ENCODE data around the gene CRYBG3. TPM values are rescaled to one million over a fixed set of nuclear protein-coding genes. Genes with fewer than 3 reads are reported as not detected.
"Not testable (repeated sequence)": the region's sequence is repeated elsewhere in the genome, so short reads cannot be mapped to it uniquely, and the experiment has no call there.

Gene CRYBG3
- total RNA-seq, 3 donors from 2014 or later (not counting 1 experiment from before 2014, with no cell fraction given), result 1.1 to 2.4 (median 1.8) TPM

- peaks cover 0 to 5% of the 10 kb centered on the region in 2 donors for H3K4me1 Mint-ChIP-seq
- no peak for TF ChIP-seq CTCF (IDR thresholded peaks at IDR 0.05)
- H3K4me3 ChIP-seq (ENCODE audit: low read length), result no peak overlapping the region
- H3K27me3 ChIP-seq (ENCODE audit: control insufficient read depth, insufficient read depth, low read length), result no peaks in the 10 kb centered on the region
- peaks cover 0 to 5% of the 10 kb centered on the region in 2 donors for H3K27me3 Mint-ChIP-seq (ENCODE audit: low read depth in 2 of 2)
- no peaks in the 10 kb centered on the region for H3K36me3 Mint-ChIP-seq
- intact Hi-C loops (cut with micrococcal nuclease), result no loop called here
- DNase-seq (no peak), ATAC-seq (no peak)
- H3K4me1 ChIP-seq (ENCODE audit: control insufficient read depth, insufficient read depth, low read length), result no peaks in the 10 kb centered on the region
- H3K27ac ChIP-seq (ENCODE audit: low read length), result no peak overlapping the region
- H3K9me3 Mint-ChIP-seq, result no peaks in the 10 kb centered on the region
- no peaks in the 10 kb centered on the region for H3K36me3 ChIP-seq (ENCODE audit: control insufficient read depth, insufficient read depth, low read length)
- H3K4me3 Mint-ChIP-seq, result no peak overlapping the region
- no peaks in the 10 kb centered on the region for H3K9me3 ChIP-seq (ENCODE audit: control insufficient read depth, insufficient read depth, low read length)
- H3K27ac Mint-ChIP-seq, result no peak overlapping the region
- 84% methylated on average over 4 of the region's 4 CpGs for WGBS (ENCODE audit: insufficient coverage)
These were observed 79.8 kb downstream of the CRYBG3 start for GRCh38 chr3:97901313-97902248.

GRCh38 chr3:97909830-97910229, 88.0 kb downstream of the CRYBG3 start:
- intact Hi-C loops (cut with micrococcal nuclease); H3K27me3 ChIP-seq (ENCODE audit: control insufficient read depth, insufficient read depth, low read length); H3K27ac ChIP-seq (ENCODE audit: low read length); H3K36me3 Mint-ChIP-seq; H3K9me3 ChIP-seq (ENCODE audit: control insufficient read depth, insufficient read depth, low read length); ATAC-seq; H3K4me3 ChIP-seq (ENCODE audit: low read length); H3K9me3 Mint-ChIP-seq; H3K36me3 ChIP-seq (ENCODE audit: control insufficient read depth, insufficient read depth, low read length); DNase-seq: not testable (repeated sequence)
- Mint-ChIP-seq H3K4me3 (peak overlapping the region; percentile 93), H3K27ac (peak overlapping the region in 1 of 2 donors; percentile 55), H3K4me1 (peaks cover 17 to 19% of the 10 kb centered on the region in 2 donors), H3K27me3 (ENCODE audit: low read depth in 2 of 2) (peaks cover 4 to 14% of the 10 kb centered on the region in 2 donors)
- WGBS (ENCODE audit: insufficient coverage), result no CpG with 5 or more reads among the region's 3 CpGs
- H3K4me1 ChIP-seq (ENCODE audit: control insufficient read depth, insufficient read depth, low read length), result peaks cover 12% of the 10 kb centered on the region

GRCh38 chr3:97910236-97910831, 88.5 kb downstream of the CRYBG3 start:
- intact Hi-C loops (cut with micrococcal nuclease); H3K27me3 ChIP-seq (ENCODE audit: control insufficient read depth, insufficient read depth, low read length); H3K36me3 ChIP-seq (ENCODE audit: control insufficient read depth, insufficient read depth, low read length); H3K36me3 Mint-ChIP-seq; H3K9me3 ChIP-seq (ENCODE audit: control insufficient read depth, insufficient read depth, low read length); H3K9me3 Mint-ChIP-seq: not testable (repeated sequence)
- Mint-ChIP-seq H3K4me1 (peaks cover 17 to 19% of the 10 kb centered on the region in 2 donors), H3K27ac (peak overlapping the region; percentile 55 to 82), H3K27me3 (ENCODE audit: low read depth in 2 of 2) (peaks cover 4 to 14% of the 10 kb centered on the region in 2 donors), H3K4me3 (peak overlapping the region; percentile 93)
- 66% methylated on average over 22 of the region's 24 CpGs for WGBS (ENCODE audit: insufficient coverage)
- peak overlapping the region; percentile 68 for H3K27ac ChIP-seq (ENCODE audit: low read length)
- peak; percentile 53 to 60 (median 59) for ATAC-seq
- peak; percentile 16 to 43 for DNase-seq
- H3K4me1 ChIP-seq (ENCODE audit: control insufficient read depth, insufficient read depth, low read length), result peaks cover 12% of the 10 kb centered on the region
- H3K4me3 ChIP-seq (ENCODE audit: low read length), result peak overlapping the region; percentile 20

- TF ChIP-seq CTCF (IDR thresholded peaks at IDR 0.05), result no peak
- H3K36me3 ChIP-seq (ENCODE audit: control insufficient read depth, insufficient read depth, low read length), result no peaks in the 10 kb centered on the region
- H3K27ac Mint-ChIP-seq, result peak overlapping the region; percentile 55 to 82
- H3K4me3 Mint-ChIP-seq, result peak overlapping the region; percentile 93
- DNase-seq, result peak in 1 of 2 donors; percentile 64
- H3K4me3 ChIP-seq (ENCODE audit: low read length), result no peak overlapping the region
- H3K4me1 Mint-ChIP-seq, result peaks cover 17 to 19% of the 10 kb centered on the region in 2 donors
- peak overlapping the region; percentile 27 for H3K27ac ChIP-seq (ENCODE audit: low read length)
- peaks cover 12% of the 10 kb centered on the region for H3K4me1 ChIP-seq (ENCODE audit: control insufficient read depth, insufficient read depth, low read length)
- ATAC-seq, result peak; percentile 78 to 89 (median 86)
- H3K27me3 Mint-ChIP-seq (ENCODE audit: low read depth in 2 of 2), result peaks cover 4 to 14% of the 10 kb centered on the region in 2 donors
- intact Hi-C loops (cut with micrococcal nuclease), result no loop called here
- no peaks in the 10 kb centered on the region for H3K9me3 ChIP-seq (ENCODE audit: control insufficient read depth, insufficient read depth, low read length)
- H3K36me3 Mint-ChIP-seq, result no peaks in the 10 kb centered on the region
- no peaks in the 10 kb centered on the region for H3K9me3 Mint-ChIP-seq
- no peaks in the 10 kb centered on the region for H3K27me3 ChIP-seq (ENCODE audit: control insufficient read depth, insufficient read depth, low read length)
- WGBS (ENCODE audit: insufficient coverage), result 28% methylated on average over 3 of the region's 3 CpGs
These were observed 89.1 kb downstream of the CRYBG3 start for GRCh38 chr3:97910931-97911351.
